ENCODE data around the gene LILRA2. TPM values are rescaled to one million over a fixed set of nuclear protein-coding genes. Genes with fewer than 3 reads are reported as not detected.

LILRA2 gene
- total RNA-seq, 2 experiments from 2014 or later, result not detected

Other genes starting within 250 kb of the LILRA2 start
- not detected for gene LILRA4, start 234.6 kb upstream of the LILRA2 start, total RNA-seq
- gene LAIR1, start 208.9 kb upstream of the LILRA2 start, total RNA-seq, result 1 to 10 TPM; 5.2 to 5.7 TPM
- gene TTYH1, start 158.3 kb upstream of the LILRA2 start, total RNA-seq, result not detected
- gene LENG8, start 124.6 kb upstream of the LILRA2 start, total RNA-seq, result 100 to 1,000 TPM; 171 to 175 TPM
- 1 to 10 TPM; 5.7 to 7.1 TPM for gene LENG9, start 110.0 kb upstream of the LILRA2 start, total RNA-seq
- gene CDC42EP5, start 100.5 kb upstream of the LILRA2 start, total RNA-seq, result not detected
- under 1 TPM; 0.45 to 0.69 TPM for gene LAIR2, start 71.0 kb upstream of the LILRA2 start, total RNA-seq
- not detected for gene LILRA1, start 19.8 kb downstream of the LILRA2 start, total RNA-seq
- under 1 TPM in 1 of 2 experiments, not detected in 1; 0.36 TPM for gene LILRB1, start 56.7 kb downstream of the LILRA2 start, total RNA-seq
- gene LILRB4, start 89.2 kb downstream of the LILRA2 start, total RNA-seq, result not detected
- gene KIR3DL3, start 150.7 kb downstream of the LILRA2 start, total RNA-seq, result not detected
- gene KIR2DL3, start 164.7 kb downstream of the LILRA2 start, total RNA-seq, result not detected
- gene KIR2DL1, start 196.0 kb downstream of the LILRA2 start, total RNA-seq, result not detected
- not detected for gene KIR2DL4, start 229.8 kb downstream of the LILRA2 start, total RNA-seq
- gene KIR3DL1, start 242.7 kb downstream of the LILRA2 start, total RNA-seq, result not detected

Measured in activated naive CD4-positive, alpha-beta T cell treated with anti-CD3 and anti-CD28 coated beads for 36 hours (primary cell).